ENCODE measurements around the gene CEACAM18.
A peak's percentile ranks its signal among the peaks of the same experiment; 100 is the strongest.

CEACAM18 gene

DNA sequence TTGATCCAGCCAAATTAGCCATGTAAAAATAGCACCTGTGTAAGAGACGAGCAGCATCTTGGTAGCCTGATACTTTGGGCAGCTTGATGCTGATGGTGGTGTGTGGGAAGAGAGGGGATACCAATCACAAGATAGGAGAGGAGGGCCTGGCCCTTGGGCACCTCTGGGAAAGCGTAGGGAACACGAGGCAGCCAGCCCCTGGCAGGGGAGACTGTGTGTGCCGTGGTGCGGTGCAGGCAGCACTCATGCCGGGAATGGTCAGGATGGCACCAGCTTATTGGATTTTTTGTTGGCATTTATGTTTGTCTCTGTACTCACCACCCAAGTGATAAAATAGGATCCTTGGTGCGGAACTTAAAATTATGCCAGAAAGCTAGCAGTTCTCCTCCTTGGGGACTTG, 30.3 kb upstream of the CEACAM18 start:
- WGBS: 91% methylated on average over 7 of the region's 7 CpGs
- Histone ChIP-seq H3K9me3 (ENCODE audit: insufficient read depth, low read depth, low read length) (0 out of 2 replicates have a peak, but pooled peaks cover 2% of the 10 kb centered on the region), H3K27me3 (ENCODE audit: insufficient read depth, low read length) (no peaks in the 10 kb centered on the region; the same call in 1 of the 2 replicates)

DNA sequence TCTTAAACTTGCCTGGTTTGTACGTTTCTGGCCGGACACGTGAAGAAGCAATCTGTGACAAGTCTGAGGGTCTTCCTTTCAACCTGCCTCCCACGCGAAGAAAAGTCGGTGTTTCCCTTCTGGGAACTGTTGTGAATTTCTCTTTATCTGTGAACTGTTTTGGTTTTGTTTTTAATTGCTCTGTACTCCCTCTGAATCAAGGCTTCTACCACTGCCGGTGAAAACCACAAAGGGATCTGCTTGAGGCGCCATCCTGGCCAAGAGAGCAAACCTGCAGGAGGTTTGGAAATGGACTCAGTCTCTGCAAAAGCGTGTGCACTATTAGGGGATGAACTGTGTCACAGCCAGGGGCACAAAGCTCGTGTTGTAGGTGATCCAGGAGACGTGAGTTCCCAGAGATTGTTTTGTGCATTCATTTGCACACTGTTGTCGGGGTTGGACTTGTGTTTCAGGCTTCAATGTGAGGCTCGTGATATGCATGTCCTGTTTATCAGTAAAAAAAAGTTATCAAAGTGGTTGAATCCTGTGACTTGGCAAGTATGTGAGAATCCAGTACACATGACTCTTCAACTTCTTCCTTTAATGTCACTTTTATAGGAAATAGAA, 29.8 kb upstream of the CEACAM18 start:
- H3K27me3 ChIP-seq (ENCODE audit: insufficient read depth, low read length): no peaks in the 10 kb centered on the region; the same call in 1 of the 2 replicates
- H3K9ac ChIP-seq (ENCODE audit: low read depth, low read length): no peak overlapping the region
- WGBS: 84% methylated on average over 13 of the region's 13 CpGs
- H3K4me3 ChIP-seq (ENCODE audit: low read length): no peak overlapping the region
- H3K9me3 ChIP-seq (ENCODE audit: insufficient read depth, low read depth, low read length): 0 out of 2 replicates have a peak, but pooled peaks cover 2% of the 10 kb centered on the region
- no peaks in the 10 kb centered on the region for H3K36me3 ChIP-seq (ENCODE audit: insufficient read depth, low read length)
- H3K4me1 ChIP-seq (ENCODE audit: insufficient read depth, low read length): no peaks in the 10 kb centered on the region
- no peak overlapping the region for H3K27ac ChIP-seq (ENCODE audit: low read depth, low read length)

More for the DNA sequence above, 30.3 kb upstream of the CEACAM18 start:
- Histone ChIP-seq H3K9ac (ENCODE audit: low read depth, low read length) (no peak overlapping the region), H3K4me3 (ENCODE audit: low read length) (no peak overlapping the region), H3K27ac (ENCODE audit: low read depth, low read length) (no peak overlapping the region), H3K4me1 (ENCODE audit: insufficient read depth, low read length) (no peaks in the 10 kb centered on the region), H3K36me3 (ENCODE audit: insufficient read depth, low read length) (no peaks in the 10 kb centered on the region)

DNA sequence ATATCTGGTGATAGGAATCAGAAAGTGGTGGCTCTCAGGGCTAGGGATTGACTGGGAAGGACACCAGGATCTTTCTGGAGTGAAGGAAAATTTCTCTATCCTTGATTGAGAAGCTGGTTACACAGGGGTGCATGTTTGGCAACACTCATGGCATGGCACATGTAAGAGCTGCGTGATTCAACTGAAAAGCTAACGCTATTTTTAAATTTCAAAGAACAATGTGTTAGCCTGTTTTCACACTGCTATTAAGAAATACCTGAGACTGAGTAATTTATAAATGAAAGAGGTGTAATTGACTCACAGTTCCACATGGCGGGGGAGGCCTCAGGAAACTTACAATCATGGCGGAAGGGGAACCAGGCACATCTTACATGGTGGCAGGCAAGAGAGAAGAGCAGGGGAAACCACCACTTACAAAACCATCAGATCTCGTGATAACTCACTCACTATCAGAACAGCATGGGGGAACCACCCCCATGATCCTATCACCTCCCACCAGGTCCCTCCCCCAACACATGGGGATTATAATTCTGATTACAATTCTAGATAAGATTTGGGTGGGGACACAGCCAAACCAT, 27.5 kb upstream of the CEACAM18 start:
- Histone ChIP-seq H3K9ac (ENCODE audit: low read depth, low read length) (no peak overlapping the region), H3K4me3 (ENCODE audit: low read length) (no peak overlapping the region), H3K4me1 (ENCODE audit: insufficient read depth, low read length) (no peaks in the 10 kb centered on the region), H3K27me3 (ENCODE audit: insufficient read depth, low read length) (no peaks in the 10 kb centered on the region; the same call in 1 of the 2 replicates), H3K27ac (ENCODE audit: low read depth, low read length) (no peak overlapping the region), H3K36me3 (ENCODE audit: insufficient read depth, low read length) (no peaks in the 10 kb centered on the region), H3K9me3 (ENCODE audit: insufficient read depth, low read depth, low read length) (0 out of 2 replicates have a peak, but pooled peaks cover 2% of the 10 kb centered on the region)
- WGBS: 87% methylated on average over 5 of the region's 5 CpGs

DNA sequence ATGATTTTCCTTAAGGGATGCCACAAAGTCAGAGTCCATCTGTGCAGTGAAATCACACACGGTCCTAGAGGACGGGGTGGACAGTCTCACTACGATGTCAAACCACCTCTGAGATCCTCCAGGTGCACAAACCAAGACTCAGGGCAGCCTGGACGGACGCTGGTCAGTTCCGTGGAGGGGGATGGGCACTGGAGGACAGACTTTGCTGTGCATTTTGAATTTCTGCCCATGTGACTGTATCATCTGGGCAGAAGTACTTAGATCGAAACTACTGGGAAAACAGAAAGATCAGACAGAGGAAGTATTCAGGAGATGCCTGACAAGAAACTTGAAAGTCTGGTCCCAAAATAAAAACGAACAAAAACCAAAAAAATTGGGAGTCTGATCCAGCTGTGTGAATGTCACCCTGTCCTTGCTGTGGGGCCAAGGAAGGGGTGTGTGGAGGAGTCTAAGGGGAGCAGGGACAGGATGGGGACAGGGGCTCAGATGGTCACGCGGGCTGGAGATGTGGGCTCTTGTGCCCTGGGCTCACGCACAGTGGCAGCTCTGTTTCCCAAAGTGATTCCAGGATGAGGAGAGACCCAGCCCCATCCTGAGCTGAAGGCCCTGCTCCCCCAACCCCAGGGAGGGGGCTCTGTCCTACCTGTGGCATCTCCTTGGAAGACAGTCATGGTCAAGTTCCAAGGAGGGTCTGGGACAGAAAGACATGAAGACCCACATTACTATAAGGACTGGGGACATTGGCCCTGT, 21.6 kb upstream of the CEACAM18 start:
- no peak overlapping the region for H3K4me3 ChIP-seq (ENCODE audit: low read length)
- H3K27me3 ChIP-seq (ENCODE audit: insufficient read depth, low read length): no peaks in the 10 kb centered on the region
- WGBS: 85% methylated on average over 11 of the region's 11 CpGs
- H3K9ac ChIP-seq (ENCODE audit: low read depth, low read length): no peak overlapping the region
- no peak overlapping the region for H3K27ac ChIP-seq (ENCODE audit: low read depth, low read length)
- no peaks in the 10 kb centered on the region for H3K4me1 ChIP-seq (ENCODE audit: insufficient read depth, low read length)
- H3K36me3 ChIP-seq (ENCODE audit: insufficient read depth, low read length): no peaks in the 10 kb centered on the region
- no peaks in the 10 kb centered on the region for H3K9me3 ChIP-seq (ENCODE audit: insufficient read depth, low read depth, low read length)

DNA sequence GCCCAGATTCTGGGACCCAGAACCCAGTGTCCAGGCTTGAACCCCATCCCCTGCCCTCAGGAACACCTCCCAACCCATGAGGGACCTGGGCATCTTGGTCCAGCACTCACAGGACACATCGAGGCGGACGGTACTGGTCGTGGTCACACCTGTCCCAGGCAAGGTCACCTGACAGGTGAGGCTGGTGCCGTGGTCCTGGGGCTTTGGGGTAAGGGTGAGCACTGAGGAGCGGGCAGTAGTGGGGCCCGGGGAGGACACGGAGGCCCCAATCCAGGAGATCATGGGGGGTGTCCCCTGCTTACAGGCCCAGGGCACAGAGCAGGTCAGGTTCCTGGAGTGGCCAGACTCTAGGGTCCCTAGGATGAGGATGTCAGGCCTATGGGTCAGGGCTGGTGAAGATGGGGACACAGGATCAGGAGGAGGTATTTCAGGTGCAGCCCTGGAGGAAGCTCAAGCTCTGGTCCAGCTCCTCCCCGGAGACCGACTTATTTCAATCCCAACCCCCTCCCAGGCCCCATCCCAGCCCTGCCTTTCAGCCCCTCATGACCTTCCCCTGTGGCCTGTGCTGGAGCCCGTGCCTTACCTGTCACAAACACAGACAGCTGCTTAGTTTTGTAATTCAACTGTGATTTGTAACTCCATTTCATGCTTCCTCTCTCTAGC, 20.9 kb upstream of the CEACAM18 start:
- H3K4me1 ChIP-seq (ENCODE audit: insufficient read depth, low read length): no peaks in the 10 kb centered on the region
- no peak overlapping the region for H3K9ac ChIP-seq (ENCODE audit: low read depth, low read length)
- H3K9me3 ChIP-seq (ENCODE audit: insufficient read depth, low read depth, low read length): no peaks in the 10 kb centered on the region
- WGBS: 93% methylated on average over 11 of the region's 11 CpGs
- no peaks in the 10 kb centered on the region for H3K27me3 ChIP-seq (ENCODE audit: insufficient read depth, low read length)
- H3K36me3 ChIP-seq (ENCODE audit: insufficient read depth, low read length): no peaks in the 10 kb centered on the region
- H3K4me3 ChIP-seq (ENCODE audit: low read length): no peak overlapping the region
- no peak overlapping the region for H3K27ac ChIP-seq (ENCODE audit: low read depth, low read length)

DNA sequence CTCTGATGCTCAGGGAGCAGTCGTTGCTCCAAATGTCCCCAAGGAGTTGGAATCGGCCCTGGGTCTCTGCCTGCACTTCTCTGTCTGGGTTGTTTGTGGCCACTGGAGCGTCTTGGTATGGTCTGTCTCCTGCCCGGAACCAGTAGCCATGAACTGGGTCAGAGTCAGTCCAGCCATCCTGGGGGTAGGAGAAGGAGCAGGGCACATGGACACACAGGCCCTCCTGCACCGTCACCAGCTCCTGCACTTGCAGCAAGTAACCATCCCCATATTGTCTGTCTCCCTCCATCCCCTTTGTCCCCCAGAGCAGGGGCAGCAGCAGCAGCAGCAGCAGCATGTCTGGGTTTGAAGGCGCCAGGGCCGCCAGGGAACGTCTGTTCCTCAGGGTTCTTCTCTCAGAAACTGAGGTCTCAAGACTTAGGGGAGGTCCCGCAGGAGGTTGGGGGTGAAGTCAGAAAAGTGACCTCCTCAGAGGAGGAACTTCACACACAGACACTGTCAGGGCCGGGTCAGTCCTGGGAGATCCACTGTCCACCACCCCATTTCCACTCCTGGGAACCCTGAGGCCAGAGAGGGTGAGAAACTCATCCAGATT, 20.2 kb upstream of the CEACAM18 start, which contains the start of gene SIGLEC8:
TSS of gene SIGLEC8 (minus strand) at position 404 of the 595 bp plus-strand sequence. CDS start at position 337, 67 bp downstream.
- Histone ChIP-seq H3K9me3 (ENCODE audit: insufficient read depth, low read depth, low read length) (no peaks in the 10 kb centered on the region), H3K36me3 (ENCODE audit: insufficient read depth, low read length) (no peaks in the 10 kb centered on the region), H3K9ac (ENCODE audit: low read depth, low read length) (no peak within 1 kb of the TSS), H3K4me3 (ENCODE audit: low read length) (no peak within 1 kb of the TSS), H3K27ac (ENCODE audit: low read depth, low read length) (no peak within 1 kb of the TSS), H3K4me1 (ENCODE audit: insufficient read depth, low read length) (no peaks in the 10 kb centered on the region), H3K27me3 (ENCODE audit: insufficient read depth, low read length) (peaks cover 4% of the 10 kb centered on the region)
- 87% methylated on average over 10 of the region's 10 CpGs for WGBS

DNA sequence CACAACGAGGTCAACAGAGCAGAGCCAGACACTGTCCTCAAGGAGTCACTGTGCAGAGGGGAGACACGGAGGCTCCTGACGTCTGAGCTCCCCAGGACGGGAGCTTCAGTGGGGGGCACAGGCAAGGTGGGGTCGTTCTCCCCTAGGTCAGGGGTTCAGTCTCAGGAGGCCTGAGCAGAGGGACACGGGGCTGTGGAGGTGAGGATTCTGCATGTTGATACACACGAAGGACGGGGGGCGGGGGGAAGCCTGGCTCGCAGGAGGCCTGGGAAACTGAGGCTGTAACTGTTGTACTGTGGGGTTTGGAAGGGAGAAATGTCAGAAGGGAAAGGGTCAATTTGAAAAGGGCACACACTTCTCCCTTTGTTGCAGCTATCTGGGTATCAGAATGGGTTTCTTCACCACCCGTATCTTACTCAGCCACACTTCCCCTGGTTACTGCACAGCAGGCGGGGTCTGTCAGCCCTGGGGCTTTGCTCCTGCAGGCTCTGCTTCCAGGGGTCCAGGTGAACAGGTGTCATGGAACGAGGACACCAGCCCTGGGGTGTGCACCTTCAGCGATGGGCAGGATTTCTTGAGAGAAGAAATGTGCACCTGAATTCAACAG, 19.3 kb upstream of the CEACAM18 start:
- no peak overlapping the region for H3K4me3 ChIP-seq (ENCODE audit: low read length)
- H3K9me3 ChIP-seq (ENCODE audit: insufficient read depth, low read depth, low read length): no peaks in the 10 kb centered on the region
- no peaks in the 10 kb centered on the region for H3K36me3 ChIP-seq (ENCODE audit: insufficient read depth, low read length)
- 84% methylated on average over 14 of the region's 14 CpGs for WGBS
- H3K27ac ChIP-seq (ENCODE audit: low read depth, low read length): no peak overlapping the region
- no peaks in the 10 kb centered on the region for H3K4me1 ChIP-seq (ENCODE audit: insufficient read depth, low read length)
- peaks cover 9% of the 10 kb centered on the region for H3K27me3 ChIP-seq (ENCODE audit: insufficient read depth, low read length)
- no peak overlapping the region for H3K9ac ChIP-seq (ENCODE audit: low read depth, low read length)

DNA sequence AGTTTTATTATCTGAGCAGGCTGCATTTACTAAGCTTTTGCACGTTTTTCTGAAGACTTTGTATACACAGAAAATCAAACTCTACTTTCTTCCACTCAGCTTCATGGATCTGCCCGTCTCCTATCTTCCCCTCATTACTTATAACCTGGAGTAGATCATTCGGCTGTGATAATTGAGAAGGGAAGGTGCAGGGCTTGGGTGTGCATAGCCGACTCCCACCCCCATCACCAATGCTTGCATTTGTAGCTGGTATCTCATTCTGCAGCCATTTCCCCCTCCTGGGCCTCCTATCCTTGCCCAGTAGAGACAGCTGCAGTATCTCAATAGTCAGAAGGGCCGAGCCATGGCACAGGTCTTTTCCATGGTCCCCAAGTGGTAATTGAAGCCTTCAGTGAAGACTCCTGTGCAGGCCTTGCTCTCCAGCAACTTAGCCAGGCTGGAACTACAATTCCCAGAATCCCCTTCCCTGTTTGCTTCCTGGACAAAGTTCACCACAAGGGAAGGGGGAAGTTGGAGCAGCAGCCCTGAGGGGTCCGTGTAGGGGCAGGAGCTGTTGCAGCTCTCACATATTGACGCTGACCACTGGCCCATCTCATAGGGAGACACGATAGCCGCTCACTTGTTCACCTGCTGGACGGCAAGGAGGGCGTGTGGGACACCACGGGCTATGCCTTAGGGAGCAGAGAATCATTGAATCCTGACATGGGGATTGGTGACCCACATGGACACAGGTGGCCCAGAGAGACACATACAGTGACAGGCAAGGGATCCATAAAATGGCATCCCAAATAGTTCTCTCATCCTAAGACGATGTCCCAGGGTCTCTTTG, 18.0 kb upstream of the CEACAM18 start:
- no peaks in the 10 kb centered on the region for H3K36me3 ChIP-seq (ENCODE audit: insufficient read depth, low read length)
- peak overlapping the region; percentile 43 for H3K4me3 ChIP-seq (ENCODE audit: low read length)
- no peaks in the 10 kb centered on the region for H3K4me1 ChIP-seq (ENCODE audit: insufficient read depth, low read length)
- H3K9me3 ChIP-seq (ENCODE audit: insufficient read depth, low read depth, low read length): no peaks in the 10 kb centered on the region
- H3K9ac ChIP-seq (ENCODE audit: low read depth, low read length): no peak overlapping the region
- peaks cover 20% of the 10 kb centered on the region for H3K27me3 ChIP-seq (ENCODE audit: insufficient read depth, low read length)
- no peak overlapping the region for H3K27ac ChIP-seq (ENCODE audit: low read depth, low read length)
- 75% methylated on average over 12 of the region's 13 CpGs for WGBS

DNA sequence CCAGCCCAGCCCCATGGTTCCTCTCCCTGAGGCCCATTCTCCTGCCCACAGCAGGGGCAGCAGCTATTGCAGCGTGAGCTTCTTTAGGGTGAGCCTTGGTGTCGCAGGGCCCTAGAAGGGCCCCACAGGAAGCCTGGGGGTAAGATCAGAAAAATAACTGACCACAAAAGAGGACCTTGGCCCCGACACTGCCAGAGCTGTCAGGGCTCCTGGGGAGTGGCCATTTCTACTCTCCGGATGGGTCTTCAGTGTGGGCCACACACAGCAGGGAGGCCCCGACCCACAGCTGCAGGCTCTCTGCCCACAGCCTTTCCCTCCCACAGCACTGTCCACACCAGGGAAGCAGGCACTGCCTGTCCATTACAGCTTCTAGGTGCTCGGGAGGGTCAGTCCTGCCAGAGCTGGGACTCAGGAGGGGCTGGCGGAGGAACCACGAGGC, 16.6 kb upstream of the CEACAM18 start:
- Histone ChIP-seq H3K4me3 (ENCODE audit: low read length) (no peak overlapping the region), H3K4me1 (ENCODE audit: insufficient read depth, low read length) (no peaks in the 10 kb centered on the region), H3K9me3 (ENCODE audit: insufficient read depth, low read depth, low read length) (no peaks in the 10 kb centered on the region), H3K36me3 (ENCODE audit: insufficient read depth, low read length) (no peaks in the 10 kb centered on the region), H3K27me3 (ENCODE audit: insufficient read depth, low read length) (peaks cover 34% of the 10 kb centered on the region), H3K9ac (ENCODE audit: low read depth, low read length) (no peak overlapping the region), H3K27ac (ENCODE audit: low read depth, low read length) (no peak overlapping the region)
- WGBS: 82% methylated on average over 8 of the region's 8 CpGs

DNA sequence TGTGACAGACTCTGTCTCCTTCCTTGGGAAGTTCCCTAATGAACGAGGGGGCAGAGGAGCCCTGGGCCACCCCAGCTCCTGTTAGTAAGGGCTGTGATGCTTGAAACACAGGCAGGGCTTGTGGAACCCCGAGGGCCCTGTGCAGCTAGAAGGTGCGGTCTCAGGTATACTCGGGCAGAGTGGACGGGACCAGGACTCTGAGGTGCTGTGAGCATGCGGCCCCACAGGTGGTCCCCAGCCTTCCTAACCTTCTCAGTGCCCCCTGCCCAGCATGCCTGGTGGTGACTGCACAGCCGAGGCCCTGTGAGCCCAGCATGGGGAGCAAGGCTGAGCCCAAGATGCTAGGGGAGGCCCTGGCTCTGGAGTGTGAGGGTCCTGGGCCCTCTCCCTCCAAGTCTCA, 16.1 kb upstream of the CEACAM18 start:
- Histone ChIP-seq H3K36me3 (ENCODE audit: insufficient read depth, low read length) (no peaks in the 10 kb centered on the region), H3K4me3 (ENCODE audit: low read length) (no peak overlapping the region), H3K27ac (ENCODE audit: low read depth, low read length) (no peak overlapping the region), H3K27me3 (ENCODE audit: insufficient read depth, low read length) (peaks cover 39% of the 10 kb centered on the region), H3K9ac (ENCODE audit: low read depth, low read length) (no peak overlapping the region), H3K9me3 (ENCODE audit: insufficient read depth, low read depth, low read length) (no peaks in the 10 kb centered on the region), H3K4me1 (ENCODE audit: insufficient read depth, low read length) (no peaks in the 10 kb centered on the region)
- 93% methylated on average over 7 of the region's 7 CpGs for WGBS

Measured in HUES64 (cell line).